Measurements from ENCODE around the gene KCNQ5.

KCNQ5 gene

GRCh38 chr6:72675396-72675795 lies 53.5 kb downstream of the KCNQ5 start:
- no peak for DNase-seq (ENCODE audit: low read depth in 2 of 2)

GRCh38 chr6:72676995-72677394 lies 55.1 kb downstream of the KCNQ5 start:
- DNase-seq (ENCODE audit: low read depth in 2 of 2), result no peak

- no peak for DNase-seq (ENCODE audit: low read depth in 2 of 2)
Measured at GRCh38 chr6:72677740-72678139, 55.9 kb downstream of the KCNQ5 start.

- no peak for DNase-seq (ENCODE audit: low read depth in 2 of 2)
Measured at GRCh38 chr6:72683797-72684196, 61.9 kb downstream of the KCNQ5 start.

GRCh38 chr6:72689107-72689954 lies 67.5 kb downstream of the KCNQ5 start:
- DNase-seq (ENCODE audit: low read depth in 2 of 2), result no peak

- no peak for DNase-seq (ENCODE audit: low read depth in 2 of 2)
Measured at GRCh38 chr6:72691249-72691648, 69.4 kb downstream of the KCNQ5 start.

GRCh38 chr6:72696055-72696454 lies 74.2 kb downstream of the KCNQ5 start:
- no peak for DNase-seq (ENCODE audit: low read depth in 2 of 2)

- DNase-seq (ENCODE audit: low read depth in 2 of 2), result no peak
Measured at GRCh38 chr6:72699159-72699558, 77.3 kb downstream of the KCNQ5 start.

GRCh38 chr6:72702421-72702820 lies 80.6 kb downstream of the KCNQ5 start:
- no peak for DNase-seq (ENCODE audit: low read depth in 2 of 2)

GRCh38 chr6:72703093-72703492 lies 81.2 kb downstream of the KCNQ5 start:
- DNase-seq (ENCODE audit: low read depth in 2 of 2), result no peak

- no peak for DNase-seq (ENCODE audit: low read depth in 2 of 2)
Measured at GRCh38 chr6:72704979-72705378, 83.1 kb downstream of the KCNQ5 start.

- DNase-seq (ENCODE audit: low read depth in 2 of 2), result no peak
Measured at GRCh38 chr6:72709431-72709830, 87.6 kb downstream of the KCNQ5 start.

- DNase-seq (ENCODE audit: low read depth in 2 of 2), result no peak
Measured at GRCh38 chr6:72711731-72712130, 89.9 kb downstream of the KCNQ5 start.

GRCh38 chr6:72712910-72713309 lies 91.0 kb downstream of the KCNQ5 start:
- DNase-seq (ENCODE audit: low read depth in 2 of 2), result no peak

- no peak for DNase-seq (ENCODE audit: low read depth in 2 of 2)
Measured at GRCh38 chr6:72715119-72715518, 93.3 kb downstream of the KCNQ5 start.

- DNase-seq (ENCODE audit: low read depth in 2 of 2), result no peak
Measured at GRCh38 chr6:72716916-72717315, 95.1 kb downstream of the KCNQ5 start.

GRCh38 chr6:72720464-72720863 lies 98.6 kb downstream of the KCNQ5 start:
- no peak for DNase-seq (ENCODE audit: low read depth in 2 of 2)

- no peak for DNase-seq (ENCODE audit: low read depth in 2 of 2)
Measured at GRCh38 chr6:72721346-72721745, 99.5 kb downstream of the KCNQ5 start.

GRCh38 chr6:72724545-72724944 lies 102.7 kb downstream of the KCNQ5 start:
- no peak for DNase-seq (ENCODE audit: low read depth in 2 of 2)

- DNase-seq (ENCODE audit: low read depth in 2 of 2), result no peak
Measured at GRCh38 chr6:72728706-72729343, 107.0 kb downstream of the KCNQ5 start.

- DNase-seq (ENCODE audit: low read depth in 2 of 2), result no peak
Measured at GRCh38 chr6:72733045-72733444, 111.2 kb downstream of the KCNQ5 start.

GRCh38 chr6:72738091-72738490 lies 116.2 kb downstream of the KCNQ5 start:
- DNase-seq (ENCODE audit: low read depth in 2 of 2), result no peak

- no peak for DNase-seq (ENCODE audit: low read depth in 2 of 2)
Measured at GRCh38 chr6:72739368-72739779, 117.5 kb downstream of the KCNQ5 start.

Measured in activated CD4-positive, alpha-beta T cell treated with anti-CD3 and anti-CD28 coated beads for 24 hours (primary cell).